22Rv1 (cell line): ENCODE results near the gene ACTG1.

Experiments used
- CTCF ChIP-seq: fragments of 450-650 bp; IDR thresholded peaks from 2 replicates; pipeline ENCODE4 v1.5.1; 2017; ENCODE audit warnings: mild to moderate bottlenecking
- ZFX ChIP-seq: fragments of 450-650 bp; IDR thresholded peaks from 2 replicates; pipeline ENCODE4 v1.6.1; 2017; ENCODE audit warnings: antibody characterized with exemption, borderline replicate concordance

DNA sequence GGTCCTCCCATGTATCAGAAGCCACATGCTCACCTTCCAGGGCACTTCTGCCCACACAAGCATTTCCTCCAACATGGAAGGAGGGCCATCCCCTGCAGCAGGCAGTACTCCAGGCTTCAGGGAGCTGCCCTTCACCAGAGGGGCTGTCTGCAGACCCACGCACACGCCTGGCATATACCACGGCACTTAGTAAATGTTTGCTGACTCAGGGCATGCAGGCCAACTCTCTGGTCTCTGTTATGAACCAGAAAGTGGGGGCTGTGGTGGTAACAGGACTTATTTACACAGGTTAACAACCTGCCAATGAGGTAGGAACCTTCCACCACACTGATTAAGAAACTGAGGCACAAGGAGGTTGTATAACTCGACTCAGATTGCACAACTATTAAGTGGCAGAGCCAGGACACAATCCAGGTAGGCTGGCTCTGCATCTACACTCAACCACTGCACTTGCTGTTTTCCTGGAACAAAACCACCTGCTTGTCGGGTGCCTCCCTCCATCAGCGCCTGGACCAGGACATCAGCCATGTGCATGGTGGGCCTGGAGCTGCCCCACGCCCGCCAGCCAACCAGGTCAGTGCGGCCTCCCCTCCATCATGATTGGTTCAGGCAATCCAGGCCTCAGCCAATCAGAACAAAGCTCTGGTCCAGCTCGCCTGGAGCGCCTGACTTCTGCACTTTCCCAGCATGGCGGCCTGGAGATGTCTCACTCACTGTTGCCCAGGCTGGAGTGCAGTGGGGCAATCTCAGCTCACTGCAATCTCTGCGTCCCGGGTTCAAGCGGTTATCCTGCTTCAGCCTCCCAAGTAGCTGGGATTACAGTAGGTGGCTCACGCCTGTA, 19.2 kb downstream of the ACTG1 start:
- no peak for TF ChIP-seq CTCF
- TF ChIP-seq ZFX, result no peak
